Hematopoietic multipotent progenitor cell treated with erythropoietin and hydrocortisone succinate and interleukin-3 and kit ligand, for 15 days (in vitro differentiated cells): ENCODE measurements around the gene PCDHGA11.
"Not testable (repeated sequence)": the region's sequence is repeated elsewhere in the genome, so short reads cannot be mapped to it uniquely, and the experiment has no call there.

Experiments used
- DNase-seq: peaks from one replicate; pipeline ENCODE4 v3.0.0-alpha.2; 2015; ENCODE audit warnings: low spot score

Gene PCDHGA11

GRCh38 chr5:141431286-141431685 lies 10.4 kb downstream of the PCDHGA11 start:
- no peak for DNase-seq

- not testable (repeated sequence) for DNase-seq
These were observed 11.5 kb downstream of the PCDHGA11 start for GRCh38 chr5:141432308-141432707.

- not testable (repeated sequence) for DNase-seq
These were observed 11.9 kb downstream of the PCDHGA11 start for GRCh38 chr5:141432726-141433125.

GRCh38 chr5:141434006-141434405 lies 13.2 kb downstream of the PCDHGA11 start:
- DNase-seq, result no peak

- DNase-seq, result no peak
These were observed 16.4 kb downstream of the PCDHGA11 start for GRCh38 chr5:141437221-141437620.

- no peak for DNase-seq
These were observed 18.7 kb downstream of the PCDHGA11 start for GRCh38 chr5:141439411-141440141.

- DNase-seq, result no peak
These were observed 19.5 kb downstream of the PCDHGA11 start for GRCh38 chr5:141440341-141440740.

GRCh38 chr5:141441571-141442170 lies 20.8 kb downstream of the PCDHGA11 start:
- DNase-seq, result no peak

GRCh38 chr5:141465351-141465750 lies 44.5 kb downstream of the PCDHGA11 start:
- no peak for DNase-seq
